A673 (cell line): ENCODE data around the gene ZGRF1.

ENCODE experiments used
- EZH2 ChIP-seq: fragments of 200-600 bp; sonication (generic); IDR thresholded peaks from 2 replicates; pipeline ENCODE4 v1.6.1; 2017; ENCODE audit warnings: borderline replicate concordance, low read depth, mild to moderate bottlenecking, mixed read lengths, antibody characterized with exemption, low read length; ENCODE audit not compliant: poor library complexity, severe bottlenecking
- TF ChIP-seq, protein P1 (sequence below): fragments of 300-800, 200-600 bp; sonication (generic); conservative IDR thresholded peaks from 2 replicates; pipeline ENCODE4 v1.5.1; 2017; ENCODE audit warnings: low read depth, mild to moderate bottlenecking, antibody characterized with exemption, low read length, moderate library complexity, mixed read lengths

DNA sequence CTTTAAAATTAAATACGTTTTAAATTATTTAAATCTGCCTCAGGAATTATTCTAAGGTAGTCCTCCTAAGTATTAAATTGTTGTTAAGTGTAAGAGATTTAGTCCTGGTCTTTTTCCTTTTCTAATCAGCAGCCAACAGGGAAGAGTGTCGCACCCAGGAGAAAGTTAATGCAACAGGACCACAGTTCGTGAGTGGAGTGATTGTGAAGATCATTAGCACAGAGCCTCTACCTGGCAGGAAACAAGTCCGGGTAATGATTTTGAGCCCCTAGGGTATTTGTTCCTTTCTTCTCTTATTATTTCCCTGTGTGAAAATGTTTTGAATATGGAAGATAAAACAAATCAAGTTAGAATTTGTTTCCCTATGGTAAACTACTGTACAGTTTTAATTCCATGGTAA is 13.6 kb upstream of the ZGRF1 start:
- no peak for TF ChIP-seq EZH2
- TF ChIP-seq, protein P1, sequence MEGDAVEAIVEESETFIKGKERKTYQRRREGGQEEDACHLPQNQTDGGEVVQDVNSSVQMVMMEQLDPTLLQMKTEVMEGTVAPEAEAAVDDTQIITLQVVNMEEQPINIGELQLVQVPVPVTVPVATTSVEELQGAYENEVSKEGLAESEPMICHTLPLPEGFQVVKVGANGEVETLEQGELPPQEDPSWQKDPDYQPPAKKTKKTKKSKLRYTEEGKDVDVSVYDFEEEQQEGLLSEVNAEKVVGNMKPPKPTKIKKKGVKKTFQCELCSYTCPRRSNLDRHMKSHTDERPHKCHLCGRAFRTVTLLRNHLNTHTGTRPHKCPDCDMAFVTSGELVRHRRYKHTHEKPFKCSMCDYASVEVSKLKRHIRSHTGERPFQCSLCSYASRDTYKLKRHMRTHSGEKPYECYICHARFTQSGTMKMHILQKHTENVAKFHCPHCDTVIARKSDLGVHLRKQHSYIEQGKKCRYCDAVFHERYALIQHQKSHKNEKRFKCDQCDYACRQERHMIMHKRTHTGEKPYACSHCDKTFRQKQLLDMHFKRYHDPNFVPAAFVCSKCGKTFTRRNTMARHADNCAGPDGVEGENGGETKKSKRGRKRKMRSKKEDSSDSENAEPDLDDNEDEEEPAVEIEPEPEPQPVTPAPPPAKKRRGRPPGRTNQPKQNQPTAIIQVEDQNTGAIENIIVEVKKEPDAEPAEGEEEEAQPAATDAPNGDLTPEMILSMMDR, result no peak
